T-helper 1 cell treated with Interleukin-12 subunit alpha and Interleukin-12 subunit beta and Interleukin-4 antibody, amounts not matched to agents 30 ng/mL and 1 ng/mL, for 36 hours (primary cell): ENCODE results near the gene POC1B. TPM values are rescaled to one million over a fixed set of nuclear protein-coding genes. Genes with fewer than 3 reads are reported as not detected.

Experiments
- intact Hi-C: fragments of 100-400 bp; cut with micrococcal nuclease; formaldehyde crosslinking; loops from one replicate; pipeline ENCODE4 v1.15.1; 2024
- total RNA-seq: library from RNA; stranded (reverse); gene quantifications from 2 replicates; pipeline ENCODE4 v1.2.3, GENCODE V29; 2022

POC1B gene
- total RNA-seq, 1 donor from 2014 or later: 33.1 TPM

DNA sequence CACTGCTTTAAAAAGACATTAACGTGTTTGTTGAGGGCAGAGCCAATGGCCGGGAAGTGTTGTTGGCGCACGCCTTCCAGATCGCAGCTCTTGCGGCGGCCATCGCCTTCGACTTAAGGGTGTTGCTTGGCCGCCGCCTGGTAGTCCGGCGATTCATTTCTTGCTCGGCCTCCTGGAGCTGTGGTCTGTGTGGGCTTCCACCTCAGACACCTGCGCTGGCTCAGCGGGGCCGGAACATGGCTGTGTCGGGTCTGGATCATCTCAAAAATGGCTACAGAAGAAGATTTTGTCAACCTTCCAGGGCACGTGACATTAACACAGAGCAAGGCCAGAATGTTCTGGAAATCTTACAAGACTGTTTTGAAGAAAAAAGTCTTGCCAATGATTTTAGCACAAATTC, 26.0 kb downstream of the POC1B start:
- intact Hi-C loops: no loop called here

- intact Hi-C loops: no loop called here
Observed at GRCh38 chr12:89497467-89497866, 28.4 kb downstream of the POC1B start.

- intact Hi-C loops: no loop called here
Observed at GRCh38 chr12:89497005-89497404, 28.8 kb downstream of the POC1B start.

DNA sequence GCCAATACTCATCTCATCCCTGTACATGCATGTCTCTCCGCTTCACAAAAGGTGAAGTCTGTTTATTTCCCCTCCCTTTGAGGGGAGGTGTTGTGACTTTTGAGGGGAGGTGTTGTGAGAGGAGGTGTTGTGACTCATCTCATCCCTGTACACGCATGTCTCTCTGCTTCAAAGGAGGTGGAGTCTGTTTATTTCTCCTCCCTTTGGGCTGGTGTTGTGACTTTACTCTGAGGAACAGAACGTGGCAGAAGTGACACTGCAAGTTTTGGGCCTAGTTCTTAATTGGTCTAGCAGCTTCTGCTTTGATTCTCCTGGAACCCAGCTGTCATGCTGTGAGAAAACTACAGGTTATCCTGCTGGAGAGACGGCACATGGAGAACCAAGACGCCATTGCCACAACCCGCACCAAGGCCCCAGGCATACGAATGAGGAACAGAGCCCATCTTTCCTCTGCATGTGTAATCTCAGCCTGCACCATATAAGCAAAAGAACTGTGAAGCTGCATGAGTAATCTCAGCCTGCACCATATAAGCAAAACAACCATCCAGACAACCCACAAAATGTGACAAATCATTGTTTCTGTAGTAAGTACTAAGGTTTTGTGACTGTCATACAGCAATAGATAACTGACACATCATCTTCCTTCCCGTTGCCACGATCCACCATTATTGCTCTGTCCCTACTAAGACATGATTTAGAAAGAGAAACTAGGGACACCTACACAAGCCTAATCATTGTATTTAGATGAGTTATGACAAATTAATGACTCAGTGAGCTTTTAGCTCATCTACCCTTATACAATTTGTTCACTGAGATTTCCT, 31.2 kb downstream of the POC1B start:
- intact Hi-C loops: loop anchor here (1.0 kb wide), 2 partner anchors 25 to 32 kb away; partner anchors contain the start of gene POC1B

- intact Hi-C loops: loop anchor here (1.0 kb wide), 2 partner anchors 24 to 33 kb away; partner anchors contain the start of gene POC1B
Observed at GRCh38 chr12:89493670-89494302, 32.1 kb downstream of the POC1B start.

DNA sequence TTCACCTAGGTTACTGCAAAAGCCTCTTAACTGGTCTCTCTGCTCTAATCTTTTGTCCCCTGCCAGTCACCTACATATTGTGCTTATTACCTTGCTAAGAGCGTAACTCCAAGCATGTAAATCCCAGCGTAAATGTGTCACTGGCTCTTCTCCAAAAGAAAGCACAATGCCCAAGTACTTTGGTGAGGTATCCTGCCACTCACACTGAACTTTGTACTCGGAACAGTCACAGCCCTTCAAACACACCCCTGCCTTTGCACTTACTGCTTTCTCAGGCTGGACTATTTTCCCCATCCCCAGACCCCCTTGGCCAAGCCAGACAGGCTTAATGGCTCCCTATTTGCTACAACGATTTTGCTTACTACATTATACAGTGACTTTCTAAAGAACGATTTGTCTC, 33.0 kb downstream of the POC1B start:
- intact Hi-C loops: no loop called here

DNA sequence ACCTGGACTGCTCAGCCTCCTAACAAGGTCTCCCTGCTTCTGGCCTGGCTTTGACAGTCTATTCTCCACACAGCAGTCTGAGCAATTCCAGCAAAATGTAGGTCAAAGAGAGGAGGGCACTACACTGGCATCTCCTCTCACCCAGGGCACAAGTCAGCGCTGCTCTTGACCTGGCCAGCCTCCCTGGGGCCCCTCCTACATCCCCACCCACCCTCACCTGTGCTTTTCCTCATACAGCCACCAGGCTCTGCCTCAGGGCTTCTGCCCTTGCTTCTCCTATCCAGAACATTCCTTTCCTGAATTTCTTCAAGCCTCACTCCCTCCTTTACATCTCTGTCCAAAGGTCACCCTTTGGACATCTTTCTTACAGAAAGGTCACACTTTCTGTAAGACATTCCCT, 34.9 kb downstream of the POC1B start:
- intact Hi-C loops: no loop called here

DNA sequence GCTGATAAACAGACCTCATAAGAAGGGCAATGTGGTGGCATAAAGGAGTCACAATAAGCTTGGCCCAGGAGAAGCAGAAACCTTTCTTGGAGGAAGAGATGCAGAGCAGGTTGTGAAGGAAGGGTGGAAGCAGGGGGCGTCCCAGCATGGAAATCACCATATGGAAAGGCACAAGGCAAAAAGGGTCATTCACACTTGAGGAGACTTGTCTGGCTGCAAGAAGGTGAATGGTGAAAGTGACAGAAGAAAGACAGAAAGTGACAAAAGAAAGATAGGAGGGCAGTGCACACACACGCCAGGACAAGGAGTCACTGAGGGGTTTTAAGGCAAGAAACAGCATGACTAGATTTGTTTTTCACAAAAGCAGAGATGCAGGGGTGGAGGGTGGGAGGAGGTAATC, 39.6 kb downstream of the POC1B start:
- intact Hi-C loops: no loop called here

DNA sequence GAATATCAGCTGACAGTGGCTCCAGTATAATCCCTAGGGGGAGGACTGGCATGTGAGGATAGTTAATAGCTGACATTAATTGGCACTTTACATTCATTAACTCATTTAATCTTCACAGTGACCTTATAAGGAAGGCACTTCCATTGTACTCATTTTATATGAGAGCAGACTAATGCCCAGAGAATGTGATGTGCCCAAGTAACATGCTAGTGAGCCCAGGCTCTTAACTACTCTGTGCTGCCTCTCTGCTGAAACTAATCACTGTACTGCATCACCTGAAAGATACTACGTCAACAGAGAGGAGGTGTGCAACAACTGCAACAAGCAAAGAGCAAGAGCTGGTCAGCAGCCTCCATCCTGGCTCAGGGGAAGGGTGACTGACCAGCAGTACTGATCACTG, 41.4 kb downstream of the POC1B start:
- intact Hi-C loops: no loop called here

DNA sequence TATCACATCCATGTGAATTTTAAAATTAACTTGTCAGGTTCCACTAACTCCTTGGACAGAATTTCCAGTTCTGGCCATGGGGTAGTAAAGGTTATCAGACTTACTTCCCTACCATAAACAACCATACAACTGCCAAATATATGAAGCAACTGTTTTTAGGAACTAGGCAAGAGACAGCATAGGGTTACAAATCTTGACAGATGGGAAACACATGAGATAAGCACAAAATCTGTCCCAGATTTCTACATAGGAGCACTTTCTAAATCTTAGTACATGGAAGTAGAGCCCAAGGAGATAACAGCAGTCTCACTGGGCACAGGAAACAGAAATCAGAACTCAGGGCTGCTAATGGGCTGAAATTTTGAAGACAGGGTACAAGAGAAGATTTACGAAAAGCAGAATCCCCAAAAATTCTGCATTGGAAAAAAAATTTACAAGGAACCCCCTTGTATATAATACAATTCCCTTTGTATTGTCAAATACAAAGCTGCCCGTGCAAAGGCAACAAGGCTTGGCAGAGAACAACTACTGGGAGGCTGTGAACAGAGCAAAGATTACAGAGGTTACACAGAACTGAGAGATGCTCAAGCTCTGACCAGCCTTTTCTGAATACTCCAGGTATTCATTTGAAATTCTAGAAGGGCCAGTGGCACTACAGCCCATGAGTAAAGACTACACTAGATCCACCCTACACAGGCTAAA, 44.5 kb downstream of the POC1B start:
- intact Hi-C loops: no loop called here

DNA sequence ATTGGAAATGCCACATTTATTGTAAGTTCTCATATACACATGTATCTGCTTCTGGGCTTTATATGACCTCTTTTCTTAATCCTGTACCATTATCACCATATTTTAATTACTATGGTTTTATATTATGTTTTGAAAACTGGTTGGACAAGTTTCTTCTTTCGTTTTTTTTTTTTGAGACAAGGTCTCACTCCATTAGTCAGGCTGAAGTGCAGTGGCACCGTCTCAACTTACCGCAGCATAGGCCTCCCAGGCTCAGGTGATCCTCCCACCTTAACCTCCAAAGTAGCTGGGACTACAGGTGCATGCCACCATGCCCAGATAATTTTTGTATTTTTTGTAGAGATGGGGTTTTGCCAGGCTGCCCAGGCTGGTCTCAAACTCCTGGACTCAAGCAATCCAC, 45.9 kb downstream of the POC1B start:
- intact Hi-C loops: no loop called here

- intact Hi-C loops: no loop called here
Observed at GRCh38 chr12:89477633-89478279, 48.1 kb downstream of the POC1B start.

DNA sequence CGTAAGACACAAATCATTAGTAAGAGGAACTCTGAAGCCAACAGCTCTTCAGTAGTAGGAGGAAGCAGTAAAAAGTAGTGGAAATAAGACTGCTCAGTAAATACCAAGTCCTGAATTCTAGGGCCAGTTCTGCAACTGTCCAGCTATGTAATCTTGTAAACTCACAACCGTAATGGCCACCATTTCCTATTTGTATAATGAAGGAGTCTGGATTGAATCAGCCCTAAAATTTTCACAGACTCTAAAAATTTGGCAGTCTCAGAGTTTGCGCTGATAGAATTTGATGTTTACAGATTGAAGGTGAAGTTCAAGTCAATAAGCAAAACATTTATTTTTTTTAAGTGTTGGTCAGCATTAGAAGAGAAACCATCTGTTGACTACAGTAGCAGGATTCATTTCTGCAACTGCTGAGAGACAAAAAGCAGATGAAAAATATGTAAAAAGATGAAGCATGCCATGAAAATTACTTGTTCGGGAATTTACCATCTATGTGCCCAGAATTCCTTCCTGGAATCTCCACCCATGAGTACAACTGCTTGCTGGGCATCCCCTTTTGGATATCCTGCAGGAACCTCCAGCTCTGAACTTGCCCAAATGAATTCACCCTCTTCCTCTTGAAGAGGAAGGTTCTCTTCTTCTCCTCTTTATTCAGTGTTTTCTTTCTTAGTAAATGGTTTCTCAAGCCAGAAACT, 48.8 kb downstream of the POC1B start:
- intact Hi-C loops: no loop called here

- intact Hi-C loops: no loop called here
Observed at GRCh38 chr12:89476232-89476631, 49.6 kb downstream of the POC1B start.

DNA sequence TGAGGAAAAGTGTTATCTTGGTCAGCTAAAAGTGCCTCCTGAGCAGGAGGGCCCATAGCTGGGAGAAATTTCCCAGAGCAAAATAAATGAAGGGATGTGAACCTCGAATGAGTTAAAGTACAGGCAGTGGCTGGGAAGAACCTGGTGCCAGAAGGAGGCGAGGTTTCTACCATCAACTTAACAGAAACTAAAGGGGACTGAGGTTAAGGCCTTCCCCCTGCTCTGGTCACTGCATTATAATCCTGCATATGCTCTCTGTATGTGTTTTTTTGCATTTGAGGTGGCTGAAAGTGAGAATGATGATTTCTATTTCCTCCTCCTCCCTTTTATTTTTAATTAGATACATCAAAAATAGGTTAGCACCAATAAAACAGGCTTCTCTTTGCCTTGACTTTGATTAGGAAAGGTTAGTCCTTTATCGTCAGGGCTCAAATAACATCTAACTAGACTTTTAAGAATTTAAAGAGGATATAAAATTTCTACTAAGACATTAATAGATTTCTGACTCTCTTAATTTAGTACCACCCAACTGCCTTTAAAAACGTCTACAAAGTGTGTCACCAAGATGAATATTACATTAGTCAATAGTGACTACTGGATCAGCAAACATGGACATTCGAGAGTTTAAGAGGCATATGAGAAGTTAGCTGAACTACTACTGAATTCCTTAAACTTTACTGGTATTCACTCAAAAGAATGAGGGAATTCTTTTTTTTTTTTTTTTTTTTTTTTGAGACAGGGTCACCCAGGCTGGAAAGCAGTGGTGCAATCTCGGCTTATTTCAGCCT, 50.5 kb downstream of the POC1B start:
- intact Hi-C loops: no loop called here

- intact Hi-C loops: loop anchor here (5.0 kb wide), 1 partner anchor 478 kb away; no protein-coding TSS in a partner anchor
Observed at GRCh38 chr12:89474615-89475014, 51.2 kb downstream of the POC1B start.

DNA sequence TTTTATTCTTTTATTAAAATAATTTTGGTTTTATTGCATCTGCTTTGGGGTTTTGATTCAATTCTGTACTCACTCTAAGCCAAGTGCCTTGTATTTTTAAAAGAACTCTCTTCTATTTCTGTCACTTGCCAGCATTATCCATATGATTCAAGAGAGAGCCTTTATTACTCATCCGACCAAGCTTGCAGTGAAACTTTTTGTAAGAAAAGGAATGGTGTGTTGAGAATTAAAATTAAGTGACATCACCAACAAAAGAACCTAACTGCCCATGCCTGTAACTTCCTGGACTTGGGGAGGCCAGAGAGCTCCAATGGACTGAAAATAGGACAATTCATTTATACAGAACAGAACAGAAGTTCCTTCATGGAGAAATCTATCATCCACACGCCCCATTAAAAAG, 53.3 kb downstream of the POC1B start:
- intact Hi-C loops: loop anchor here (5.0 kb wide), 1 partner anchor 480 kb away; no protein-coding TSS in a partner anchor

GRCh38 chr12:89470741-89471509, 54.9 kb downstream of the POC1B start:
- intact Hi-C loops: loop anchor here (1.0 to 5.0 kb wide), 3 partner anchors 53 to 481 kb away; partner anchors contain the start of gene GALNT4

- intact Hi-C loops: loop anchor here (1.0 to 10.0 kb wide), 8 partner anchors 25 to 1435 kb away; a partner anchor contains a TSS
Observed at GRCh38 chr12:89469361-89469760, 56.5 kb downstream of the POC1B start.
